Measurements from ENCODE around the gene AOAH. TPM values are rescaled to one million over a fixed set of nuclear protein-coding genes. Genes with fewer than 3 reads are reported as not detected.

The AOAH gene
- total RNA-seq, 1 donor from 2014 or later: 0.40 TPM

- H3K4me3 Mint-ChIP-seq: no peak overlapping the region
These were observed 32.3 kb downstream of the AOAH start for GRCh38 chr7:36691983-36692382.

GRCh38 chr7:36690514-36691187, 33.6 kb downstream of the AOAH start:
- no peak for DNase-seq (ENCODE audit: low spot score in 2 of 2, unreplicated experiment in 2 of 2)
- TF ChIP-seq, protein P1, sequence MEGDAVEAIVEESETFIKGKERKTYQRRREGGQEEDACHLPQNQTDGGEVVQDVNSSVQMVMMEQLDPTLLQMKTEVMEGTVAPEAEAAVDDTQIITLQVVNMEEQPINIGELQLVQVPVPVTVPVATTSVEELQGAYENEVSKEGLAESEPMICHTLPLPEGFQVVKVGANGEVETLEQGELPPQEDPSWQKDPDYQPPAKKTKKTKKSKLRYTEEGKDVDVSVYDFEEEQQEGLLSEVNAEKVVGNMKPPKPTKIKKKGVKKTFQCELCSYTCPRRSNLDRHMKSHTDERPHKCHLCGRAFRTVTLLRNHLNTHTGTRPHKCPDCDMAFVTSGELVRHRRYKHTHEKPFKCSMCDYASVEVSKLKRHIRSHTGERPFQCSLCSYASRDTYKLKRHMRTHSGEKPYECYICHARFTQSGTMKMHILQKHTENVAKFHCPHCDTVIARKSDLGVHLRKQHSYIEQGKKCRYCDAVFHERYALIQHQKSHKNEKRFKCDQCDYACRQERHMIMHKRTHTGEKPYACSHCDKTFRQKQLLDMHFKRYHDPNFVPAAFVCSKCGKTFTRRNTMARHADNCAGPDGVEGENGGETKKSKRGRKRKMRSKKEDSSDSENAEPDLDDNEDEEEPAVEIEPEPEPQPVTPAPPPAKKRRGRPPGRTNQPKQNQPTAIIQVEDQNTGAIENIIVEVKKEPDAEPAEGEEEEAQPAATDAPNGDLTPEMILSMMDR (IDR thresholded peaks at IDR 0.05; ENCODE audit: unreplicated experiment): no peak
- Mint-ChIP-seq H3K27ac (peak overlapping the region; percentile 58), H3K4me1 (peaks cover 32% of the 10 kb centered on the region), H3K9me3 (no peaks in the 10 kb centered on the region), H3K4me3 (no peak overlapping the region), H3K27me3 (ENCODE audit: low read depth) (no peaks in the 10 kb centered on the region), H3K36me3 (no peaks in the 10 kb centered on the region)

More at GRCh38 chr7:36691983-36692382, 32.3 kb downstream of the AOAH start:
- no peaks in the 10 kb centered on the region for H3K9me3 Mint-ChIP-seq
- no peak for DNase-seq (ENCODE audit: low spot score in 2 of 2, unreplicated experiment in 2 of 2)
- H3K36me3 Mint-ChIP-seq: no peaks in the 10 kb centered on the region
- H3K27me3 Mint-ChIP-seq (ENCODE audit: low read depth): no peaks in the 10 kb centered on the region
- H3K4me1 Mint-ChIP-seq: peaks cover 26% of the 10 kb centered on the region
- H3K27ac Mint-ChIP-seq: no peak overlapping the region
- TF ChIP-seq, protein P1 (IDR thresholded peaks at IDR 0.05; ENCODE audit: unreplicated experiment): no peak

DNA sequence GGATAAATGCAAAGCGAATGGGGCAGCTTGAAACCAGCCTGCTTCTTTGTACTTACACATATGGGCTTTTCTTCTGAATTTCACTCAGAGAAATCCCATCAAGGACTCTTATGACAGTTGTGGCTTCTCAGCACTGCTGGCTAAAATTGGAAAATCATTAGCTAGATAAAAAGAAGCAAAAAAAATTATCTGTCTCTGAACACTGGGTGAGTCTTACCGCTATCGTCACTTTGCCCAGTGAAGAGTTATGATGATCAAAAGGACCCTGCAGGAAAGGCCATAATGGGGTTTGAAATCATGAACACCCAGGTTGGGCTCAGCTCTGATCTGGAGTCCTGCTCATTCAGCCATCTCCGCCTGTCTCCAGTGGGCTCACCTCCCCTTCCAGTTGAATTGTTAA, 34.3 kb downstream of the AOAH start:
- no peaks in the 10 kb centered on the region for H3K9me3 Mint-ChIP-seq
- DNase-seq (ENCODE audit: low spot score in 2 of 2, unreplicated experiment in 2 of 2): no peak
- no peaks in the 10 kb centered on the region for H3K27me3 Mint-ChIP-seq (ENCODE audit: low read depth)
- H3K27ac Mint-ChIP-seq: peak overlapping the region; percentile 58
- no peaks in the 10 kb centered on the region for H3K36me3 Mint-ChIP-seq
- peaks cover 38% of the 10 kb centered on the region for H3K4me1 Mint-ChIP-seq
- H3K4me3 Mint-ChIP-seq: no peak overlapping the region
- TF ChIP-seq, protein P1 (IDR thresholded peaks at IDR 0.05; ENCODE audit: unreplicated experiment): no peak

DNA sequence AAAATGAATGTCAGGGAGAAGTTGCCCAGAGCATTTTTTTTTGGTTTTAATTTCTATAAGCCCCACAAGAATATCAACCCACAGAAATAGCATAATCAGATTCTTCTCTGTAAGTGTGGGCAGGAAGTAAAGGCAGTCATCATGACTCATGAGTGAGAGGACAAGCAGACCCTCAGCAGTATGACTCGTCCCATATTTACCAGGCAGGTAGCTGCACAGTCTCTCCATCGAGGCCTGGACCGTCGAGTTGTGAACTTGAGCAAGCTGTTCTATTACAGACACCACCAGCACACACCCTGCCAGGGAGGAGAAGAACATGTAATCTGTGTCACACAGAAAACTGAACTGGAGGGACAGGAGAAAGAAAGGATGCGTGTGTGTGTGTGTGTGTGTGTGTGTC, 37.8 kb downstream of the AOAH start:
- TF ChIP-seq, protein P1 (IDR thresholded peaks at IDR 0.05; ENCODE audit: unreplicated experiment): no peak
- Mint-ChIP-seq H3K27me3 (ENCODE audit: low read depth) (no peaks in the 10 kb centered on the region), H3K4me3 (no peak overlapping the region), H3K4me1 (peaks cover 64% of the 10 kb centered on the region), H3K27ac (peak overlapping the region; percentile 77), H3K36me3 (no peaks in the 10 kb centered on the region), H3K9me3 (no peaks in the 10 kb centered on the region)
- no peak for DNase-seq (ENCODE audit: low spot score in 2 of 2, unreplicated experiment in 2 of 2)

DNA sequence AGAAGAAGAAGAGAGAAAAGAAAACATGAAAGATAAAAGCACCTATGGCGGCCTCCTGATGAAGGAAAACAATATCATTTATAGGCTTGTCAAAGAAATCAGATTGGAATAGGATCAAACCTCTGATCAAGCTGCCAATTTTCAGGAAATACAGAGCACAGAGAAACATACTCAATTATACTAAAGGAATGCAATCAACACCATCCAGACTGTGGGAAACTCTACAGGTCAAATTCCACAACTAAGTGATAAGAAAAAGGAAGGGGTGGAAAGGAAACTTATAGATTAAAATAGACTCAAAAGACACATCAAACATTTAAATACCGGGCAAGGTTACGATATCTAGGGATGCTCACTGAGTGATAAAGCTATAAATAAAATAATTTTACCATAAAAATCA, 39.3 kb downstream of the AOAH start:
- Mint-ChIP-seq H3K4me1 (peaks cover 52% of the 10 kb centered on the region), H3K4me3 (no peak overlapping the region), H3K27me3 (ENCODE audit: low read depth) (no peaks in the 10 kb centered on the region), H3K9me3 (no peaks in the 10 kb centered on the region), H3K36me3 (no peaks in the 10 kb centered on the region), H3K27ac (peak overlapping the region; percentile 2)
- TF ChIP-seq, protein P1 (IDR thresholded peaks at IDR 0.05; ENCODE audit: unreplicated experiment): no peak
- DNase-seq (ENCODE audit: low spot score in 2 of 2, unreplicated experiment in 2 of 2): no peak
